Activated CD8-positive, alpha-beta memory T cell treated with anti-CD3 and anti-CD28 coated beads, Interleukin-2, amount 50 U/mL, for 1 hour (primary cell): ENCODE results near the gene C2orf15.
A peak's percentile ranks its signal among the peaks of the same experiment; 100 is the strongest.
"Not testable (repeated sequence)": the region's sequence is repeated elsewhere in the genome, so short reads cannot be mapped to it uniquely, and the experiment has no call there.

Source experiments
- DNase-seq: peaks from one replicate; pipeline ENCODE4 v3.0.0-alpha.2; 2020; ENCODE audit errors: extremely low read depth

The C2orf15 gene

GRCh38 chr2:99166218-99166617 lies 24.7 kb downstream of the C2orf15 start:
- no peak for DNase-seq

DNA sequence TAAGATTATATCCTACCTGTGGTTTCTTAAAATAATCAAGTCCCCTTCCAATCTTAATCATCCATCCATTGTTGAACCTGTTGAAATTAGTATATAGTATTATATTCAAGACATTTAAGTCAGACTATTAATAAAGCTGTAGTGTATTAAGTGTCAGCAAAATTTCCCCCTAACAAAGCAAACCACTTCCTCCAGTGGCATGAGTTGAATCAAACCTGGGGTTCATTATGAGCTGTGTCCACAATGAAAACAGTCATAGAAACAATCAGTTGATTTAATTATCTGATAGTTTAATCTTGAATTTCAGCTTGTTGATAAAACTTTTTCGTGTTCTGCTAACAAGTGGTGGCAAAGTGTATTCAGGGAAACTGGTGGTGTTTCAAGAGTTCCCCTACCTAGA lies 28.0 kb downstream of the C2orf15 start:
- DNase-seq = no peak

DNA sequence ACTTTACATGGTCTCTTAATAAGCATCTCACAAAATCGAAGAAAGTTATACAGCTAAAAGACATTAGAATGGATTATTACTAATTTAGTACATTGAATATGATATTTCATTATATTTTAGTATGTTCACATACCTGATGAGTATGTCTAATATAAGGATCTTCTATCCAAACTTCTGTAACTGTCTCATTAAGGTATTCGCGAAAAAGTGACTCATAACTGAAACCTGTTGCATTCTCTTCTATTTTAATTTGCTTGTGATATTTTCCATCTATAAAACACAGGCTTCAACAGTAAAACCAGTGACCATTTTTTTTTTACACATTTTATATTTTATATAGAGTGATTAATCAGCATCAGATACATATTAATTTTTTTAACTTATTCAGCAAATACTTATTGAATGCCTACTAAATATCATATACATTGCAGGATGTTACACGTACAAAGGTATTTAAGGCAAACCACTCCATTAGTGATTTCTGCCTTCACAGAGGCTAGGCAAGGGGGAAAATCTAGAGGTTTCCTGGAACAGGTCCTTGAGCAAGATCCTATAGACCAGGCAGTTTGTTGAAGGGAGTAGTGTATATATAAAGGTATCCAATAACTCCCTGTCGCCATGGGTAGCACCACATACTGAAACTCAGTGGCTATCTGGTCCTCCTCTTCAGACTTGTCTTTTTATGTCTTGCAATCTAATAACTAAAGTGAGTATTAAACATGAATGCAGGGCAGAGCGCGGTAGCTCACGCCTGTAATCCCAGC lies 30.1 kb downstream of the C2orf15 start:
- no peak for DNase-seq

- peak; percentile 78 for DNase-seq
These were observed 39.5 kb downstream of the C2orf15 start, which contains the start of the genes MITD1 and MRPL30 for GRCh38 chr2:99180755-99181623. Gene MITD1, minus strand, starts transcription at chr2:99181058. Its CDS starts 77 bp downstream, at chr2:99180981. Gene MRPL30, plus strand, starts transcription at chr2:99181184. Its CDS starts 5,020 bp downstream, at chr2:99186204.

GRCh38 chr2:99181624-99182000 lies 40.1 kb downstream of the C2orf15 start:
- DNase-seq = no peak

DNA sequence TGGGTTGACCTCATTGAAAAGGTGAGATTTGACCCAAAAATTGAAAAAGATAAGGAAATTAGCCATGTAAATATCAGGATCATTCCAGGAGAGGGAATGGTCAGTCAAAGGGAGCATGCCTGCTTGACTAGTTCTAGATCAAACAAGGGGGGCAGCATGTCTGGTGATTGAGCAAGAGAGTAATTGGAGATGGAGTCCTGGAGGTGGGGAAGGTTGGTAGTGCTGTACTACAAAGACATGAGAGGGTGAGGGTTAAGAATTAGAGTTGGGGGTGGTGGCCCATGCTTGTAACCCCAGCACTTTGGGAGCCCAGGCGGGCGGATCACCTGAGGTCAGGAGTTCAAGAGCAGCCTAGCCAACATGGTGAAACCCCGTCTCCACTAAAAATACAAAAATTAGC lies 41.5 kb downstream of the C2orf15 start:
- no peak for DNase-seq

DNA sequence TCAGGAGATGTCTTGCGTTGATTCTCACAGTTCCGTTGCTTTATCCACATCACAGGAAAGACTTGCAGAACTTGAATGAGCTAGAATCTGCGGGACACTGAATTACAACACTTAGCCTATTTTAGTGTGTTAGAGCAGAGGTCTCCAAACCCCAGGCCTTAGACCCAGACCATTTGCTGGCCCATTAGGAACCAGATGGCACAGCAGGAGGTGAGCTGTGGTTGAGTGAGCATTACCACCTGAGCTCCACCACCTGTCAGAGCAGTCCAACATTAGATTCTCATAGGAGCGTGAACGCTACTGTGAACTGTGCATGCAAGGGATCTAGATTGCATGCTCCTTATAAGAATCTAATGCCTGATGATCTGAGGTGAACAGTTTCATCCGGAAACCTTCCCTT lies 43.3 kb downstream of the C2orf15 start:
- DNase-seq = no peak

GRCh38 chr2:99187011-99187410 lies 45.5 kb downstream of the C2orf15 start:
- no peak for DNase-seq

GRCh38 chr2:99188357-99188756 lies 46.9 kb downstream of the C2orf15 start:
- no peak for DNase-seq

- DNase-seq = no peak
These were observed 49.0 kb downstream of the C2orf15 start for GRCh38 chr2:99190548-99190947.

DNA sequence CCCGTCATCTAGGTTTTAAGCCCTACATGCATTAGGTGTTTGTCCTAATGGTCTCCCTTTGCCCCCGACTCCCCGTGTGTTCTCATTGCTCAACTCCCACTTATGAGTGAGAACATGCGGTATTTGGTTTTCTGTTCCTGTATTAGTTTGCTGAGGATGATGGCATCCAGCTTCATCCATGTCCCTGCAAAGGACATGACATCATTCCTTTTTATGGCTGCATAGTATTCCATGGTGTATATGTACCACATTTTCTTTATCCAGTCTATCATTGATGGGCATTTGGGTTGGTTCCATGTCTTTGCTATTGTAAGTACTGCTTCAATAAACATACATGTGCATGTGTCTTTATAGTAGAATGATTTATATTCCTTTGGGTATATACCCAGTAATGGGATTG lies 50.9 kb downstream of the C2orf15 start:
- not testable (repeated sequence) for DNase-seq

DNA sequence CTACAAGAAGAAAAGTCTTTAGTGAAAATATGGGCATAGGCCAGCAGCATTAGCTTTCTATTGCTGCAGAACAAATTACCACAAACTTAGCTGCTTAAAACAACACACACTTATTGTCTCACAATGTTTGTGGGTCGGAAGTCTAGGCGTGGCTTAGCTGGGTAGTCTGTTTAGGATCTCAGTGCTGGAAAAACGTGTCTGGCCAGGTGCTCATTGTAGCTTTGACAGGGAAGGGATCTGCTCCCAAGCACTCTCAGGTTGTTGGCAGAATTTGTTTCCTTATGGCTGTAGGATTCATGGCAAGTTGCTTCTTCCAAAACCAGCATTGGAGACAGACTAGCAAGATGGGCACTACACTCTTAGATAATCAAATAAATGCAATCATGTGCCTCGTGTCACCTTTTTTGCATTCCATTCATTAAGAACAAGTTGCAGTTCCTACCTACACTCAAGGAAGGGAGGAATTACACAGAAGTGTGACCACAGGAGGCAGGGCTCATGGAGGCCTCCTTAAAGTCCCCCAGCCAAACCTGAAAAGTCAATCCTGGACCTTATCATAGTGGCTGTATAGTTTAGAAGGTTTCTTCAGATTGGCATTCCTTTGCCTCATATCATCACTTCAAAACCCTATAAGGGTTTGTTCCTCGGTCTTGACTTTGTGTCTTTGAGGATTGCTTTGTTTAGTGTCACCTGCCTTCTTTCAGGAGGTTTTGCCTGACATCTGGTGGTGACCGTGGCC lies 56.8 kb downstream of the C2orf15 start:
- DNase-seq = no peak

DNA sequence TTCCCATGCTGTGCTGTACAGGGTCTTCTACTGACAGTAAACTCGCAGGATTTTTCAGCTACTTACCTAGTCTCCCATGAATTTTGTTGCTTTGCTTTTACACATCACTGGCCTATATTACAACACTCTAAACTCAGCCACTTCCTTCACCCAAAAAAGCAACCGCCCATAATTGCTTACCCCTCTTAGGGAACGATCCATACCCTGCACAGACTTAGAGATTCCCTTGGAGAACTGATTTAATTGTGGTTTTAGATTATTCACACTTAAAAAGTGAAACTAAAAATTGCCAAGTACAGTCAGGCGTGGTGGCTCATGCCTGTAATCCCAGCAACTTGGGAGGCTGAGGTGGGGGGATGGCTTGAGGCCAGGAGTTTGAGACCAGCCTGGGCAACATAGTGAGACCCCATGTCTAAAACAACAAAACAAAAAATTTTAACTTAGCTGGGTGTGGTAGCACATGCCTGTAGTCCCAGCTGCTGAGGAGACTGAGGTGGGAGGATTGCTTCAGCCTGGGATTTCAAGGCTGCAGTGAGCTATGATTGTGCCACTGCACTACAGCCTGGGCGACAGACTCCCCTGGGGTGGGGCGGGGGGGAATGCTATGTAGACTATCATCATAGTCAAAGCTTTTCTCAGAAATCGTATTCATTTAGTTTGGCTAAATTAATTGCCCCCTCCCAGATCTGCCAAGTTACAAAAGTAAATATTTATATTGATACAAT lies 58.7 kb downstream of the C2orf15 start:
- DNase-seq = no peak
